A549 (cell line): ENCODE results near the gene ANKMY2. TPM values are rescaled to one million over a fixed set of nuclear protein-coding genes. Genes with fewer than 3 reads are reported as not detected.

ENCODE experiments used
- ATAC-seq, 2 experiments: fragments of 200-7000 bp in 1 of 2; fragments of >200 bp in 1 of 2; cut with Nextera tagmentation in 1 of 2; cut with Tn5 transposase in 1 of 2; 3 replicates each; pipeline versions ENCODE4 v1.8.0 to v1.9.1; 2018 to 2020; ENCODE audit warnings: mild to moderate bottlenecking in 1 of 2, moderate library complexity in 1 of 2
- CTCF ChIA-PET: fragments of 300-600 bp; sonication (Branson Sonifier 250); formaldehyde crosslinking; extraction: SDS; loops from one replicate; lab custom pipeline; 2021; ENCODE audit warnings: antibody characterized with exemption, inconsistent platforms; lab: Yijun Ruan, JAX
- POLR2A ChIA-PET: fragments of 350-600 bp; formaldehyde crosslinking; extraction: SDS; loops from one replicate; lab custom pipeline; 2021; ENCODE audit warnings: antibody characterized with exemption, inconsistent platforms; lab: Yijun Ruan, JAX
- DNase-seq, 2 experiments: peaks; one replicate each; pipeline versions ENCODE4 v3.0.0 to v3.0.0-alpha.2; 2011 to 2016; ENCODE audit warnings: low read depth in 1 of 2, low spot score in 1 of 2
- FAIRE-seq: peaks from 2 replicates; lab custom pipeline; 2011; peaks lifted over from hg19 to GRCh38; lab: Jason Lieb, UNC
- H3K27ac ChIP-seq, 2 experiments: fragments of >200 bp; sonication (Bioruptor Twin); formaldehyde crosslinking; 3 replicates each; pipeline ENCODE4 v1.5.1; 2016 to 2017
- H3K4me1 ChIP-seq: fragments of >200 bp; sonication (Bioruptor Twin); formaldehyde crosslinking; 3 replicates; pipeline ENCODE4 v1.6.1; 2016
- H3K4me2 ChIP-seq: fragments of >200 bp; sonication (Bioruptor Twin); formaldehyde crosslinking; 3 replicates; pipeline ENCODE4 v1.6.1; 2016
- H3K4me3 ChIP-seq: fragments of >200 bp; sonication (Bioruptor Twin); formaldehyde crosslinking; 3 replicates; pipeline ENCODE4 v1.5.1; 2016
- H3K9me3 ChIP-seq: fragments of >200 bp; sonication (Bioruptor Twin); formaldehyde crosslinking; 3 replicates; pipeline ENCODE4 v1.6.1; 2016
- BCL3 ChIP-seq: fragments of >200 bp; sonication (Bioruptor Twin); formaldehyde crosslinking; IDR thresholded peaks from 3 replicates; pipeline ENCODE4 v1.6.1; 2016
- CEBPB ChIP-seq, 2 experiments: fragments of >200 bp in 1 of 2; sonication (Bioruptor Twin) in 1 of 2; formaldehyde crosslinking in 1 of 2; IDR thresholded peaks; 2 replicates each; pipeline ENCODE4 v1.6.1; 2012 to 2016
- CHD2 ChIP-seq: fragments of 150-350 bp; IDR thresholded peaks from 2 replicates; pipeline ENCODE4 v1.6.1; 2014; ENCODE audit warnings: low read length; ENCODE audit not compliant: partially characterized antibody
- CHD4 ChIP-seq: fragments of 200-600 bp; sonication (generic); IDR thresholded peaks from 2 replicates; pipeline ENCODE4 v1.6.1; 2016; ENCODE audit warnings: antibody characterized with exemption, mild to moderate bottlenecking, borderline replicate concordance
- EHF ChIP-seq: fragments of 250-450 bp; sonication (Bioruptor Pico); IDR thresholded peaks from 2 replicates; pipeline ENCODE4 v1.5.0; 2020; ENCODE audit warnings: mild to moderate bottlenecking
- ELK1 ChIP-seq: fragments of 150-350 bp; IDR thresholded peaks from 2 replicates; pipeline ENCODE4 v1.6.1; 2014; ENCODE audit warnings: low read depth, mild to moderate bottlenecking, low read length
- ESRRA ChIP-seq: fragments of 150-350 bp; IDR thresholded peaks from 2 replicates; pipeline ENCODE4 v1.6.1; 2014; ENCODE audit warnings: mild to moderate bottlenecking, low read length, borderline replicate concordance
- GATA3 ChIP-seq: IDR thresholded peaks from 2 replicates; pipeline ENCODE4 v1.6.1; 2012; ENCODE audit warnings: borderline replicate concordance
- HDAC2 ChIP-seq: fragments of 200-600 bp; sonication (generic); IDR thresholded peaks from 2 replicates; pipeline ENCODE4 v1.6.1; 2016
- HMGXB4 ChIP-seq: fragments of 250-450 bp; sonication (Bioruptor Pico); IDR thresholded peaks from 2 replicates; pipeline ENCODE4 v1.5.0; 2021; ENCODE audit warnings: mild to moderate bottlenecking, moderate library complexity, borderline replicate concordance
- HOXB13 ChIP-seq: fragments of 250-450 bp; sonication (Bioruptor Pico); IDR thresholded peaks from 2 replicates; pipeline ENCODE4 v1.5.0; 2020; ENCODE audit warnings: low read depth, mild to moderate bottlenecking, moderate library complexity
- MAX ChIP-seq: IDR thresholded peaks from 2 replicates; pipeline ENCODE4 v1.6.1; 2012
- RFX5 ChIP-seq: fragments of 450-650 bp; IDR thresholded peaks from 2 replicates; pipeline ENCODE4 v1.7.1; 2014; ENCODE audit warnings: antibody characterized with exemption, mild to moderate bottlenecking, moderate library complexity
- SREBF2 ChIP-seq: fragments of 450-650 bp; IDR thresholded peaks from 2 replicates; pipeline ENCODE4 v1.6.1; 2014; ENCODE audit warnings: mild to moderate bottlenecking, moderate library complexity
- ZFP36 ChIP-seq: fragments of 450-650 bp; IDR thresholded peaks from 2 replicates; pipeline ENCODE4 v1.6.1; 2014; ENCODE audit warnings: borderline replicate concordance; ENCODE audit not compliant: partially characterized antibody
- ZSCAN20 ChIP-seq: fragments of 250-450 bp; sonication (Bioruptor Pico); IDR thresholded peaks from 2 replicates; pipeline ENCODE4 v1.8.0; 2022; ENCODE audit warnings: mild to moderate bottlenecking, moderate library complexity
- WGBS: methylation state at CpG from one replicate; pipeline ENCODE4 v1.1.6; 2017; ENCODE audit errors: missing lambda C conversion rate; 5-methylcytosine and 5-hydroxymethylcytosine counted together
- polyA plus RNA-seq, 4 experiments: library from polyadenylated mRNA; depleted of rRNA in 3 of 4; stranded (reverse); fragments of >200 nt; fragmentation: RNase III in 1 of 4; extraction: RNeasy Plus Mini Kit Qiagen cat#74134 plus additional on column Dnase treatment in 1 of 4; gene quantifications; 2 replicates in 3 of 4; 3 replicates in 1 of 4; pipeline ENCODE4 v1.2.3, GENCODE V29; 2011 to 2017
- TF ChIP-seq, protein P1 (sequence below): fragments of 200-600 bp; sonication (generic); IDR thresholded peaks from 2 replicates; pipeline ENCODE4 v1.6.1; 2016; ENCODE audit warnings: antibody characterized with exemption, mild to moderate bottlenecking, moderate library complexity
- TF ChIP-seq, protein P2 (sequence below): fragments of 450-650 bp; IDR thresholded peaks from 2 replicates; pipeline ENCODE4 v1.6.1; 2014; ENCODE audit warnings: antibody characterized with exemption
- TF ChIP-seq, protein P3 (sequence below): fragments of >200 bp; sonication (Bioruptor Twin); formaldehyde crosslinking; IDR thresholded peaks from 3 replicates; pipeline ENCODE4 v1.5.1; 2016

The ANKMY2 gene
- polyA plus RNA-seq, 2 of the 4 experiments (the other 2 are of a cell fraction): 15.3 to 26.1 TPM

- peak overlapping the region; percentile 48 for H3K4me2 ChIP-seq
- TF ChIP-seq, protein P1, sequence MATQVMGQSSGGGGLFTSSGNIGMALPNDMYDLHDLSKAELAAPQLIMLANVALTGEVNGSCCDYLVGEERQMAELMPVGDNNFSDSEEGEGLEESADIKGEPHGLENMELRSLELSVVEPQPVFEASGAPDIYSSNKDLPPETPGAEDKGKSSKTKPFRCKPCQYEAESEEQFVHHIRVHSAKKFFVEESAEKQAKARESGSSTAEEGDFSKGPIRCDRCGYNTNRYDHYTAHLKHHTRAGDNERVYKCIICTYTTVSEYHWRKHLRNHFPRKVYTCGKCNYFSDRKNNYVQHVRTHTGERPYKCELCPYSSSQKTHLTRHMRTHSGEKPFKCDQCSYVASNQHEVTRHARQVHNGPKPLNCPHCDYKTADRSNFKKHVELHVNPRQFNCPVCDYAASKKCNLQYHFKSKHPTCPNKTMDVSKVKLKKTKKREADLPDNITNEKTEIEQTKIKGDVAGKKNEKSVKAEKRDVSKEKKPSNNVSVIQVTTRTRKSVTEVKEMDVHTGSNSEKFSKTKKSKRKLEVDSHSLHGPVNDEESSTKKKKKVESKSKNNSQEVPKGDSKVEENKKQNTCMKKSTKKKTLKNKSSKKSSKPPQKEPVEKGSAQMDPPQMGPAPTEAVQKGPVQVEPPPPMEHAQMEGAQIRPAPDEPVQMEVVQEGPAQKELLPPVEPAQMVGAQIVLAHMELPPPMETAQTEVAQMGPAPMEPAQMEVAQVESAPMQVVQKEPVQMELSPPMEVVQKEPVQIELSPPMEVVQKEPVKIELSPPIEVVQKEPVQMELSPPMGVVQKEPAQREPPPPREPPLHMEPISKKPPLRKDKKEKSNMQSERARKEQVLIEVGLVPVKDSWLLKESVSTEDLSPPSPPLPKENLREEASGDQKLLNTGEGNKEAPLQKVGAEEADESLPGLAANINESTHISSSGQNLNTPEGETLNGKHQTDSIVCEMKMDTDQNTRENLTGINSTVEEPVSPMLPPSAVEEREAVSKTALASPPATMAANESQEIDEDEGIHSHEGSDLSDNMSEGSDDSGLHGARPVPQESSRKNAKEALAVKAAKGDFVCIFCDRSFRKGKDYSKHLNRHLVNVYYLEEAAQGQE: no peak
- TF ChIP-seq CEBPB (IDR thresholded peaks at IDR 0.05) (peak in 1 of 2 experiments; percentile 14; a peak in 1 of 4 replicates), GATA3 (0 out of 2 replicates have a peak, but pooled peaks have one; percentile 21)
- ChIA-PET POLR2A (interaction anchor here (1.1 to 1.3 kb wide), 2 partner anchors 10 to 12 kb away, joined by 4 to 6 read pairs; partner anchors contain the start of genes ANKMY2 and BZW2), CTCF (no interaction called here)
- no peak overlapping the region for H3K4me3 ChIP-seq
- FAIRE-seq (no peak), ATAC-seq (peak; percentile 72 to 87), DNase-seq (peak; percentile 33 to 77)
- H3K9me3 ChIP-seq: no peaks in the 10 kb centered on the region
- H3K27ac ChIP-seq: peak overlapping the region; percentile 28 to 61; a peak in 4 of 6 replicates
- peaks cover 61% of the 10 kb centered on the region for H3K4me1 ChIP-seq
- 82% methylated on average over 4 of the region's 4 CpGs for WGBS
These were observed 12.2 kb upstream of the ANKMY2 start for GRCh38 chr7:16657656-16658279.

- DNase-seq: no peak
- TF ChIP-seq CHD2 (no peak), GATA3 (no peak), EHF (no peak), RFX5 (no peak), ZSCAN20 (no peak), ZFP36 (no peak), CHD4 (no peak), SREBF2 (no peak), BCL3 (no peak), HDAC2 (no peak), HOXB13 (no peak), ELK1 (no peak), HMGXB4 (CRISPR knock-in tag) (no peak), ESRRA (no peak), MAX (no peak)
- TF ChIP-seq, protein P2, sequence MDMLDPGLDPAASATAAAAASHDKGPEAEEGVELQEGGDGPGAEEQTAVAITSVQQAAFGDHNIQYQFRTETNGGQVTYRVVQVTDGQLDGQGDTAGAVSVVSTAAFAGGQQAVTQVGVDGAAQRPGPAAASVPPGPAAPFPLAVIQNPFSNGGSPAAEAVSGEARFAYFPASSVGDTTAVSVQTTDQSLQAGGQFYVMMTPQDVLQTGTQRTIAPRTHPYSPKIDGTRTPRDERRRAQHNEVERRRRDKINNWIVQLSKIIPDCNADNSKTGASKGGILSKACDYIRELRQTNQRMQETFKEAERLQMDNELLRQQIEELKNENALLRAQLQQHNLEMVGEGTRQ: no peak
- TF ChIP-seq, protein P1: no peak
- TF ChIP-seq, protein P3, sequence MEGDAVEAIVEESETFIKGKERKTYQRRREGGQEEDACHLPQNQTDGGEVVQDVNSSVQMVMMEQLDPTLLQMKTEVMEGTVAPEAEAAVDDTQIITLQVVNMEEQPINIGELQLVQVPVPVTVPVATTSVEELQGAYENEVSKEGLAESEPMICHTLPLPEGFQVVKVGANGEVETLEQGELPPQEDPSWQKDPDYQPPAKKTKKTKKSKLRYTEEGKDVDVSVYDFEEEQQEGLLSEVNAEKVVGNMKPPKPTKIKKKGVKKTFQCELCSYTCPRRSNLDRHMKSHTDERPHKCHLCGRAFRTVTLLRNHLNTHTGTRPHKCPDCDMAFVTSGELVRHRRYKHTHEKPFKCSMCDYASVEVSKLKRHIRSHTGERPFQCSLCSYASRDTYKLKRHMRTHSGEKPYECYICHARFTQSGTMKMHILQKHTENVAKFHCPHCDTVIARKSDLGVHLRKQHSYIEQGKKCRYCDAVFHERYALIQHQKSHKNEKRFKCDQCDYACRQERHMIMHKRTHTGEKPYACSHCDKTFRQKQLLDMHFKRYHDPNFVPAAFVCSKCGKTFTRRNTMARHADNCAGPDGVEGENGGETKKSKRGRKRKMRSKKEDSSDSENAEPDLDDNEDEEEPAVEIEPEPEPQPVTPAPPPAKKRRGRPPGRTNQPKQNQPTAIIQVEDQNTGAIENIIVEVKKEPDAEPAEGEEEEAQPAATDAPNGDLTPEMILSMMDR: no peak
These were observed 10.6 kb upstream of the ANKMY2 start for GRCh38 chr7:16656141-16656540.

More at GRCh38 chr7:16656141-16656540, 10.6 kb upstream of the ANKMY2 start:
- Histone ChIP-seq H3K9me3 (no peaks in the 10 kb centered on the region), H3K4me1 (peaks cover 53% of the 10 kb centered on the region), H3K27ac (no peak overlapping the region), H3K4me3 (no peak overlapping the region), H3K4me2 (no peak overlapping the region)
- ChIA-PET POLR2A (interaction anchor here (0.7 kb wide), 1 partner anchor 10 kb away, joined by 3 read pairs; the partner anchor contains the start of gene BZW2), CTCF (interaction anchor here (0.8 to 1.2 kb wide), 2 partner anchors 10 to 119 kb away, joined by 3 to 4 read pairs; no protein-coding TSS in a partner anchor)
- FAIRE-seq (no peak), ATAC-seq (no peak)
- 89% methylated on average over 1 of the region's 1 CpG for WGBS
